OCI-LY3 (cell line): ENCODE measurements around the gene TRIM8.

ENCODE experiments used
- EZH2phosphoT487 ChIP-seq: fragments of 200-600 bp; shearing (Covaris generic); IDR thresholded peaks from 2 replicates; pipeline ENCODE4 v1.6.1; 2018; ENCODE audit warnings: antibody characterized with exemption, mixed run types, low read depth
- TF ChIP-seq, protein P1 (sequence below): fragments of 200-600, 300-600 bp; sonication (generic); IDR thresholded peaks from 2 replicates; pipeline ENCODE4 v1.5.1; 2014; ENCODE audit warnings: antibody characterized with exemption, low read length, low read depth

DNA sequence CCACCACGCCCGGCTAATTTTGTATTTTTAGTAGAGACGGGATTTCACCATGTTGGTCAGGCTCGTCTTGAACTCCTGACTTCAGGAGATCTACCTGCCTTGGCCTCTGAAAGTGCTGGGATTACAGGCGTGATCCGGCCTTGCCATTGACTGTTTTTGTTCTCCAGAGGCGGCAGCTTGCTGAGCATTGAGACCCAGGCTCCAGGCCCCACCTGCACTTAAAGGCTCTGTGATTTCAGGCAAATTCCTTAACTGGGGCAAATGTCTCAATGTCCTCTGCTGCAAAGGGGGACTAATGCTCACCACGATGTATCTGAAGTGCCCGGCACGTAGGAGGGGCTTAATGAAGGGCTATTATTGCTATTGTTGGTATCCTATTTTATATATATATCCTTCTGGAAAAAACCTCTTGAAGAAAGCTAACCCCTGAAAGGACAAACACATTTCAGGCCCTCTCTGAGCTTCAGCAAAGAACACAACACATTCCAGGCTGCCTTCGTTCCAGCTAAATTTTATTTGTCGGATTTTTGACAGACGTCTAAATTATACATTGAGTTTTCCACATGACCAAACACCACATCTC is 29.0 kb downstream of the TRIM8 start:
- TF ChIP-seq, protein P1, sequence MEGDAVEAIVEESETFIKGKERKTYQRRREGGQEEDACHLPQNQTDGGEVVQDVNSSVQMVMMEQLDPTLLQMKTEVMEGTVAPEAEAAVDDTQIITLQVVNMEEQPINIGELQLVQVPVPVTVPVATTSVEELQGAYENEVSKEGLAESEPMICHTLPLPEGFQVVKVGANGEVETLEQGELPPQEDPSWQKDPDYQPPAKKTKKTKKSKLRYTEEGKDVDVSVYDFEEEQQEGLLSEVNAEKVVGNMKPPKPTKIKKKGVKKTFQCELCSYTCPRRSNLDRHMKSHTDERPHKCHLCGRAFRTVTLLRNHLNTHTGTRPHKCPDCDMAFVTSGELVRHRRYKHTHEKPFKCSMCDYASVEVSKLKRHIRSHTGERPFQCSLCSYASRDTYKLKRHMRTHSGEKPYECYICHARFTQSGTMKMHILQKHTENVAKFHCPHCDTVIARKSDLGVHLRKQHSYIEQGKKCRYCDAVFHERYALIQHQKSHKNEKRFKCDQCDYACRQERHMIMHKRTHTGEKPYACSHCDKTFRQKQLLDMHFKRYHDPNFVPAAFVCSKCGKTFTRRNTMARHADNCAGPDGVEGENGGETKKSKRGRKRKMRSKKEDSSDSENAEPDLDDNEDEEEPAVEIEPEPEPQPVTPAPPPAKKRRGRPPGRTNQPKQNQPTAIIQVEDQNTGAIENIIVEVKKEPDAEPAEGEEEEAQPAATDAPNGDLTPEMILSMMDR, result no peak
- TF ChIP-seq EZH2phosphoT487, result no peak
